Measurements from ENCODE around the gene OSER1.

- TF ChIP-seq CTCF (IDR thresholded peaks at IDR 0.05) (peak in 1 of 6 experiments; percentile 0), POLR2A (IDR thresholded peaks at IDR 0.05) (no peak)
Observed at GRCh38 chr20:44211177-44212039, 837 bp upstream of the OSER1 start.
